Spleen (tissue), 7 donors: ENCODE data around the gene HRC.

ENCODE experiments used
- CTCF ChIP-seq, 11 experiments: fragments of 200-600 bp in 7 of 11; fragments of 450-650 bp in 4 of 11; sonication (generic) in 4 of 11; IDR thresholded peaks in 8 of 11; conservative IDR thresholded peaks in 3 of 11; 1 replicate in 7 of 11; 2 replicates in 4 of 11; pipeline versions ENCODE4 v1.4.0 to v1.8.0; 2016 to 2021; ENCODE audit warnings: antibody characterized with exemption in 11 of 11, inconsistent platforms in 4 of 11, mild to moderate bottlenecking in 1 of 11
- POLR2A ChIP-seq, 3 donors: fragments of 450-650 bp; IDR thresholded peaks; one replicate each; pipeline ENCODE4 v1.5.1; 2017; ENCODE audit warnings: antibody characterized with exemption in 3 of 3, mild to moderate bottlenecking in 1 of 3
- POLR2AphosphoS5 ChIP-seq, 3 donors: sonication (generic); formaldehyde crosslinking; IDR thresholded peaks; one replicate each; pipeline ENCODE4 v1.5.1; 2017; ENCODE audit warnings: antibody characterized with exemption in 3 of 3
- donor health status: DM: no; HTN: no; CAD: no; lungs with moderate emphysema.
- donor health status: DM: no; HTN: no; CAD: no.
- donor health status: DM: no; HTN: no; CAD: no.

- TF ChIP-seq CTCF (IDR thresholded peaks at IDR 0.05 in 8 of 11, conservative IDR thresholded peaks at IDR 0.05 in 3 of 11) (no peak), POLR2A (IDR thresholded peaks at IDR 0.05) (no peak), POLR2AphosphoS5 (IDR thresholded peaks at IDR 0.05) (no peak)
These were observed 687 bp upstream of the HRC start for GRCh38 chr19:49155820-49156346.
